ENCODE data around the gene TEX13A.

GRCh38 chrX:105260291-105261043 lies 40.0 kb upstream of the TEX13A start:
- TF ChIP-seq POLR2A (IDR thresholded peaks at IDR 0.05; ENCODE audit: low read length) (no peak), GATA1 (IDR thresholded peaks at IDR 0.05; ENCODE audit: low read depth, low read length) (no peak)
